GM19397 (cell line): Measurements from ENCODE around the gene POLN.
"Not testable (repeated sequence)": the region's sequence is repeated elsewhere in the genome, so short reads cannot be mapped to it uniquely, and the experiment has no call there.

Source experiments
- ATAC-seq: cut with Tn5 transposase; IDR thresholded peaks from one replicate; pipeline ENCODE4 v1.9.1; 2021; ENCODE audit warnings: mild to moderate bottlenecking, moderate library complexity; ENCODE audit not compliant: unreplicated experiment

POLN gene

GRCh38 chr4:2045518-2045951 lies 196.4 kb downstream of the POLN start:
- no peak for ATAC-seq

- ATAC-seq = no peak
Observed at GRCh38 chr4:2044542-2045517, 197.1 kb downstream of the POLN start.

GRCh38 chr4:2044119-2044485 lies 197.8 kb downstream of the POLN start:
- ATAC-seq = no peak

GRCh38 chr4:2043396-2044118 lies 198.4 kb downstream of the POLN start:
- no peak for ATAC-seq

GRCh38 chr4:2042947-2043395 lies 198.9 kb downstream of the POLN start:
- no peak for ATAC-seq

GRCh38 chr4:2042204-2042946 lies 199.5 kb downstream of the POLN start:
- peak; percentile 38 for ATAC-seq

GRCh38 chr4:2041239-2042130 lies 200.4 kb downstream of the POLN start:
- ATAC-seq = peak; percentile 63

- no peak for ATAC-seq
Observed at GRCh38 chr4:2040391-2041238, 201.3 kb downstream of the POLN start.

GRCh38 chr4:2036866-2037265 lies 205.1 kb downstream of the POLN start:
- ATAC-seq = no peak

GRCh38 chr4:2036327-2036726 lies 205.6 kb downstream of the POLN start:
- ATAC-seq = no peak

- not testable (repeated sequence) for ATAC-seq
Observed at GRCh38 chr4:2031161-2031560, 210.8 kb downstream of the POLN start.

GRCh38 chr4:2027120-2027519 lies 214.8 kb downstream of the POLN start:
- not testable (repeated sequence) for ATAC-seq

- ATAC-seq = no peak
Observed at GRCh38 chr4:2025817-2026216, 216.1 kb downstream of the POLN start.

- no peak for ATAC-seq
Observed at GRCh38 chr4:2024683-2025082, 217.2 kb downstream of the POLN start.
